22Rv1 (cell line): ENCODE results near the gene EFNA3.

ENCODE experiments used
- ZFX ChIP-seq: fragments of 450-650 bp; IDR thresholded peaks from 2 replicates; pipeline ENCODE4 v1.6.1; 2017; ENCODE audit warnings: antibody characterized with exemption, borderline replicate concordance
- TF ChIP-seq, protein P1 (sequence below): fragments of 450-650 bp; IDR thresholded peaks from 2 replicates; pipeline ENCODE4 v1.5.1; 2017; ENCODE audit warnings: mild to moderate bottlenecking

GRCh38 chr1:155134322-155134721, 55.7 kb downstream of the EFNA3 start:
- TF ChIP-seq, protein P1, sequence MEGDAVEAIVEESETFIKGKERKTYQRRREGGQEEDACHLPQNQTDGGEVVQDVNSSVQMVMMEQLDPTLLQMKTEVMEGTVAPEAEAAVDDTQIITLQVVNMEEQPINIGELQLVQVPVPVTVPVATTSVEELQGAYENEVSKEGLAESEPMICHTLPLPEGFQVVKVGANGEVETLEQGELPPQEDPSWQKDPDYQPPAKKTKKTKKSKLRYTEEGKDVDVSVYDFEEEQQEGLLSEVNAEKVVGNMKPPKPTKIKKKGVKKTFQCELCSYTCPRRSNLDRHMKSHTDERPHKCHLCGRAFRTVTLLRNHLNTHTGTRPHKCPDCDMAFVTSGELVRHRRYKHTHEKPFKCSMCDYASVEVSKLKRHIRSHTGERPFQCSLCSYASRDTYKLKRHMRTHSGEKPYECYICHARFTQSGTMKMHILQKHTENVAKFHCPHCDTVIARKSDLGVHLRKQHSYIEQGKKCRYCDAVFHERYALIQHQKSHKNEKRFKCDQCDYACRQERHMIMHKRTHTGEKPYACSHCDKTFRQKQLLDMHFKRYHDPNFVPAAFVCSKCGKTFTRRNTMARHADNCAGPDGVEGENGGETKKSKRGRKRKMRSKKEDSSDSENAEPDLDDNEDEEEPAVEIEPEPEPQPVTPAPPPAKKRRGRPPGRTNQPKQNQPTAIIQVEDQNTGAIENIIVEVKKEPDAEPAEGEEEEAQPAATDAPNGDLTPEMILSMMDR = no peak
- no peak for TF ChIP-seq ZFX
